ENCODE results near the gene KCNQ1.

GRCh38 chr11:2411446-2412305, 33.1 kb upstream of the KCNQ1 start:
- TF ChIP-seq CTCF (conservative IDR thresholded peaks at IDR 0.05) (no peak), EZH2 (IDR thresholded peaks at IDR 0.05; ENCODE audit: low read depth) (no peak)
